SJSA1 (cell line): ENCODE data around the gene WNT3. TPM values are rescaled to one million over a fixed set of nuclear protein-coding genes. Genes with fewer than 3 reads are reported as not detected.

Experiments used
- DNase-seq, 2 experiments: peaks; one replicate each; pipeline ENCODE4 v3.0.0-alpha.2; 2015 to 2020; ENCODE audit warnings: low spot score in 2 of 2, low read depth in 1 of 2
- H3K27ac ChIP-seq: fragments of 250-450 bp; sonication (Bioruptor Pico); 2 replicates; pipeline ENCODE4 v1.5.1; 2020; ENCODE audit warnings: mild to moderate bottlenecking, moderate library complexity
- H3K27me3 ChIP-seq: fragments of 250-450 bp; sonication (Bioruptor Pico); replicated peaks from 2 replicates; pipeline ENCODE4 v1.5.1; 2020; ENCODE audit warnings: mild to moderate bottlenecking, moderate library complexity
- H3K36me3 ChIP-seq: fragments of 250-450 bp; sonication (Bioruptor Pico); 2 replicates; pipeline ENCODE4 v1.5.1; 2020; ENCODE audit warnings: mild to moderate bottlenecking
- H3K4me1 ChIP-seq: fragments of 250-450 bp; sonication (Bioruptor Pico); replicated peaks from 2 replicates; pipeline ENCODE4 v1.6.1; 2021; ENCODE audit warnings: mild to moderate bottlenecking
- H3K4me3 ChIP-seq: fragments of 250-450 bp; sonication (Bioruptor Pico); 2 replicates; pipeline ENCODE4 v1.5.1; 2020; ENCODE audit warnings: mild to moderate bottlenecking
- H3K9me3 ChIP-seq: fragments of 250-450 bp; sonication (Bioruptor Pico); replicated peaks from 2 replicates; pipeline ENCODE4 v1.5.1; 2020; ENCODE audit warnings: mild to moderate bottlenecking
- total RNA-seq: library from RNA; depleted of rRNA; stranded (reverse); fragments of >200 nt; shearing (Covaris generic); gene quantifications from 2 replicates; pipeline ENCODE4 v1.2.3, GENCODE V29; 2014

The WNT3 gene
- total RNA-seq, 1 experiment from 2014 or later = 4.0 TPM

- Histone ChIP-seq H3K4me3 (no peak overlapping the region), H3K27ac (no peak overlapping the region), H3K36me3 (0 out of 2 replicates have a peak, but pooled peaks cover 5% of the 10 kb centered on the region), H3K27me3 (peaks cover 74% of the 10 kb centered on the region), H3K9me3 (0 out of 2 replicates have a peak, but pooled peaks cover 6% of the 10 kb centered on the region), H3K4me1 (peaks cover 10% of the 10 kb centered on the region)
- DNase-seq = no peak
Measured at GRCh38 chr17:46815474-46816353, 2.8 kb downstream of the WNT3 start.

DNA sequence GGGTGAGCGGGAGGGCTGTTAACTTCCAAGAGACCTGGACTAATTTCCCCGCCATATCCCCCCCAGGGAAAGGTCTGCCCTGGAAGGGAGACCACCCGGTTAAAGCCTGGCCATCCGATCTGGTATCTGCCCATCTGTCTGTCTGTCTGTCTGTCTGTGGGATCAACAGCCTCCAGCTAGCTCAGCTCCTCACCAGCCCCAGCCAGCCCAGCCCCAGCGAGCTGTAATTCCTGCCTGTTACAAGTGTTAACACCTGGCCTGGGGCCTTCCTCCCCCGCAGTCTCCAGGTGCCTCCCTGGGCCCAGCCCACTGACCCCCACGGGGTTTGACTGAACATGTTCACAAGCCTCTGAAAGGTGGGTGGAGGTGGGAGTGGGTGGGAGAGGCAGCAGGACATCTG lies 4.0 kb downstream of the WNT3 start:
- Histone ChIP-seq H3K27ac (no peak overlapping the region), H3K36me3 (0 out of 2 replicates have a peak, but pooled peaks cover 5% of the 10 kb centered on the region), H3K4me1 (peaks cover 10% of the 10 kb centered on the region), H3K9me3 (0 out of 2 replicates have a peak, but pooled peaks cover 5% of the 10 kb centered on the region), H3K4me3 (no peak overlapping the region), H3K27me3 (peaks cover 61% of the 10 kb centered on the region)
- DNase-seq = no peak

GRCh38 chr17:46813920-46814319 lies 4.6 kb downstream of the WNT3 start:
- peaks cover 56% of the 10 kb centered on the region for H3K27me3 ChIP-seq
- peaks cover 6% of the 10 kb centered on the region for H3K4me1 ChIP-seq
- H3K4me3 ChIP-seq = no peak overlapping the region
- H3K27ac ChIP-seq = no peak overlapping the region
- DNase-seq = no peak
- H3K36me3 ChIP-seq = 0 out of 2 replicates have a peak, but pooled peaks cover 1% of the 10 kb centered on the region
- H3K9me3 ChIP-seq = 0 out of 2 replicates have a peak, but pooled peaks cover 1% of the 10 kb centered on the region

DNA sequence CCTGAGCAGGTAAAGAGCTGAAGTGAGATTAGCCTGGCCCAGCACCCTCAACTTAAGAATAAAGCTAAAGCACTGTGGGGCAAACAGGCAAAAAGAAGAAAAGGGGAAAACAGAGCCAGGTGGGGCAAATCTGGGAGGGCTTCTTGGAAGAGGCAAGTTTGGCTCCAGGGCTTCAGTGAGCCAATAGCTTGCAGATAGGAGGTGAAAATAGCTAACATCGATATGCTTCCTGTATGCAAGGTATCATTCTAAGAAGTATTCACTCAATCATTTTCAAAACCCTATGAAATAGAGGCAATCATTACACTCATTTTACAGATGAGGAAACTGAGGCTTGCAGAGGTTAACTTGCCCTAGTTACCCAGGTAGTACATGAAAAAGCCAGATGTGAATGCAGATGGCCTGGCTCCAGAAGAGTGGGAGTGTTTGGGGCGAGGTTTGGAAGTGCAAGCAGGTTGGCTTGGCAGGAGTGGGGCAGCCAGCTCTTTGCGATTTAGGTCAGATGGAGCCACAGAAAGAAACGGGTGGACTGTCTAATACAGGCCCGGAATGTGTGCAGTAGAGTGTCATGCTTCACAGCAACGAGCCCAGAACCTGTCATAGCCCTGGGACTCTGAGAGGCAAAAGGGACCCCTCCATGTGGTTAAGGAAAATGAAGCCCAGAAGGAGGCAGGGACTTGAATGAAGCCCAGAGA lies 5.7 kb downstream of the WNT3 start:
- Histone ChIP-seq H3K27ac (no peak overlapping the region), H3K27me3 (peaks cover 47% of the 10 kb centered on the region), H3K9me3 (no peaks in the 10 kb centered on the region), H3K36me3 (no peaks in the 10 kb centered on the region), H3K4me1 (no peaks in the 10 kb centered on the region), H3K4me3 (no peak overlapping the region)
- no peak for DNase-seq

GRCh38 chr17:46811978-46812583 lies 6.4 kb downstream of the WNT3 start:
- DNase-seq = no peak
- no peak overlapping the region for H3K27ac ChIP-seq
- no peaks in the 10 kb centered on the region for H3K36me3 ChIP-seq
- no peak overlapping the region for H3K4me3 ChIP-seq
- H3K9me3 ChIP-seq = no peaks in the 10 kb centered on the region
- H3K4me1 ChIP-seq = no peaks in the 10 kb centered on the region
- H3K27me3 ChIP-seq = peaks cover 43% of the 10 kb centered on the region

- Histone ChIP-seq H3K27me3 (peaks cover 32% of the 10 kb centered on the region), H3K4me1 (no peaks in the 10 kb centered on the region), H3K9me3 (no peaks in the 10 kb centered on the region), H3K4me3 (no peak overlapping the region), H3K27ac (no peak overlapping the region), H3K36me3 (no peaks in the 10 kb centered on the region)
- no peak for DNase-seq
Measured at GRCh38 chr17:46810837-46811236, 7.7 kb downstream of the WNT3 start.

GRCh38 chr17:46809110-46809571 lies 9.4 kb downstream of the WNT3 start:
- H3K4me1 ChIP-seq = no peaks in the 10 kb centered on the region
- peaks cover 20% of the 10 kb centered on the region for H3K27me3 ChIP-seq
- no peaks in the 10 kb centered on the region for H3K9me3 ChIP-seq
- no peak overlapping the region for H3K4me3 ChIP-seq
- H3K27ac ChIP-seq = no peak overlapping the region
- no peak for DNase-seq
- H3K36me3 ChIP-seq = no peaks in the 10 kb centered on the region

GRCh38 chr17:46805771-46806170 lies 12.7 kb downstream of the WNT3 start:
- Histone ChIP-seq H3K36me3 (no peaks in the 10 kb centered on the region), H3K27me3 (0 out of 2 replicates have a peak, but pooled peaks cover 6% of the 10 kb centered on the region), H3K4me3 (no peak overlapping the region), H3K4me1 (no peaks in the 10 kb centered on the region), H3K27ac (no peak overlapping the region), H3K9me3 (no peaks in the 10 kb centered on the region)
- DNase-seq = no peak

- H3K27ac ChIP-seq = no peak overlapping the region
- H3K4me1 ChIP-seq = no peaks in the 10 kb centered on the region
- peaks cover 6% of the 10 kb centered on the region; the same call in 1 of the 2 replicates for H3K27me3 ChIP-seq
- no peak for DNase-seq
- no peak overlapping the region for H3K4me3 ChIP-seq
- H3K36me3 ChIP-seq = no peaks in the 10 kb centered on the region
- H3K9me3 ChIP-seq = no peaks in the 10 kb centered on the region
Measured at GRCh38 chr17:46803544-46803943, 14.9 kb downstream of the WNT3 start.

GRCh38 chr17:46802800-46803199 lies 15.7 kb downstream of the WNT3 start:
- Histone ChIP-seq H3K4me3 (no peak overlapping the region), H3K4me1 (no peaks in the 10 kb centered on the region), H3K27ac (no peak overlapping the region), H3K9me3 (no peaks in the 10 kb centered on the region), H3K27me3 (peaks cover 8% of the 10 kb centered on the region), H3K36me3 (no peaks in the 10 kb centered on the region)
- DNase-seq = no peak

- H3K27ac ChIP-seq = no peak overlapping the region
- no peaks in the 10 kb centered on the region for H3K4me1 ChIP-seq
- no peaks in the 10 kb centered on the region for H3K9me3 ChIP-seq
- no peaks in the 10 kb centered on the region for H3K36me3 ChIP-seq
- no peak overlapping the region for H3K4me3 ChIP-seq
- DNase-seq = no peak
- H3K27me3 ChIP-seq = peaks cover 12% of the 10 kb centered on the region
Measured at GRCh38 chr17:46800573-46800972, 17.9 kb downstream of the WNT3 start.

- no peak for DNase-seq
- peaks cover 41% of the 10 kb centered on the region for H3K27me3 ChIP-seq
- H3K36me3 ChIP-seq = no peaks in the 10 kb centered on the region
- no peak overlapping the region for H3K4me3 ChIP-seq
- H3K9me3 ChIP-seq = no peaks in the 10 kb centered on the region
- no peaks in the 10 kb centered on the region for H3K4me1 ChIP-seq
- H3K27ac ChIP-seq = no peak overlapping the region
Measured at GRCh38 chr17:46796956-46797530, 21.4 kb downstream of the WNT3 start.

DNA sequence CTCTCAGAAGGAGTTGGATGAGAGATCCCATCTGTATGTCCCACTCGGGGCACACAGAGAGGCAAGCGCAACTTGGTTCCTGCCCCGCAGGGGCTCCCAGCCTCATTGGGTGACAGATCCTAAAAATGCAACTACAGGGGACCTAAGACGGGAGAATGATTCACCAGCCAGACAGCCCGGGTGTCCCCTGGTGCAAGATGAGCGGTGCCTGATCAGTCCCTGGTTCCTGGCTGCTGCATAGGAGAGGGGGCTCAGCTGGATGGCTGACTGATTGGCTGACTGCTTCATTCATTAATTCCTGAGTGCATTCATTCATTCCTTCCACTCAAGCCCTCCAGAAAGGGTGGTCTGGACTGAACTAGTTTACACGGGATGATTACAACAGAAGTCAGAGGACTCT lies 22.0 kb downstream of the WNT3 start:
- H3K27ac ChIP-seq = no peak overlapping the region
- H3K4me1 ChIP-seq = no peaks in the 10 kb centered on the region
- peaks cover 42% of the 10 kb centered on the region for H3K27me3 ChIP-seq
- DNase-seq = no peak
- H3K9me3 ChIP-seq = no peaks in the 10 kb centered on the region
- H3K36me3 ChIP-seq = no peaks in the 10 kb centered on the region
- H3K4me3 ChIP-seq = no peak overlapping the region
